K562 (cell line): ENCODE results near the gene GPR183. TPM values are rescaled to one million over a fixed set of nuclear protein-coding genes. Genes with fewer than 3 reads are reported as not detected.

Experiments used
- ATAC-seq: fragments of 200-7000 bp; cut with Tn5 transposase; 3 replicates; pipeline ENCODE4 v1.9.1; 2020; ENCODE audit warnings: moderate library complexity
- BruUV-seq: library from RNA; stranded (reverse); fragments of 400-500 nt; replicated peaks from 2 replicates; lab custom pipeline; 2021; lab: Mats Ljungman, UMichigan
- CTCF ChIA-PET: fragments of 300-600 bp; formaldehyde crosslinking; extraction: SDS; loops from one replicate; lab custom pipeline; 2021; ENCODE audit warnings: low intra/inter-chr PET ratio; lab: Yijun Ruan, JAX
- POLR2A ChIA-PET: fragments of 300-600, 350-650 bp; sonication (Branson Sonifier 250); formaldehyde crosslinking; extraction: SDS; loops from one replicate; lab custom pipeline; 2021; ENCODE audit warnings: antibody characterized with exemption, inconsistent platforms; lab: Yijun Ruan, JAX
- DNase-seq, 4 experiments: peaks; one replicate each; pipeline versions ENCODE4 v3.0.0 to v3.0.0-alpha.2; 2011 to 2018; ENCODE audit warnings: low spot score in 3 of 4, mixed read lengths in 3 of 4; ENCODE audit errors: extremely low read depth in 1 of 4
- FAIRE-seq: peaks from 2 replicates; lab custom pipeline; 2011; peaks lifted over from hg19 to GRCh38; lab: Jason Lieb, UNC
- H2AFZ ChIP-seq: 2 replicates; pipeline ENCODE4 v1.6.0; 2011; ENCODE audit warnings: low read depth, low read length, control low read depth, inconsistent platforms
- H3K27ac ChIP-seq: fragments of 200-600 bp; 3 replicates; pipeline ENCODE4 v1.8.0; 2011; ENCODE audit warnings: low read depth, mild to moderate bottlenecking, control low read depth, inconsistent platforms, low read length, moderate library complexity, mixed read lengths; ENCODE audit errors: extremely low read depth
- H3K27me3 ChIP-seq, 2 experiments: fragments of 300-600 bp in 1 of 2; 2 replicates in 1 of 2; 3 replicates in 1 of 2; pipeline versions ENCODE4 v1.6.0 to v1.8.0; 2011; ENCODE audit warnings: inconsistent platforms in 2 of 2, low read length in 2 of 2, mild to moderate bottlenecking in 1 of 2, mixed read lengths in 1 of 2, moderate library complexity in 1 of 2; ENCODE audit not compliant: control insufficient read depth in 2 of 2, insufficient read depth in 2 of 2
- H3K36me3 ChIP-seq: fragments of 300-600 bp; 3 replicates; pipeline ENCODE4 v1.8.0; 2011; ENCODE audit warnings: mild to moderate bottlenecking, low read length, inconsistent platforms; ENCODE audit not compliant: control insufficient read depth, insufficient read depth
- H3K4me1 ChIP-seq, 2 experiments: fragments of 200-600 bp in 1 of 2; replicated peaks in 1 of 2; 2 replicates in 1 of 2; 3 replicates in 1 of 2; pipeline versions ENCODE4 v1.5.1 to v1.8.0; 2011; ENCODE audit warnings: inconsistent platforms in 2 of 2, low read length in 2 of 2, mild to moderate bottlenecking in 1 of 2, mixed read lengths in 1 of 2, moderate library complexity in 1 of 2; ENCODE audit not compliant: control insufficient read depth in 2 of 2, insufficient read depth in 2 of 2
- H3K4me2 ChIP-seq: 2 replicates; pipeline ENCODE4 v1.6.1; 2011; ENCODE audit warnings: low read length, control low read depth, inconsistent platforms, mixed read lengths; ENCODE audit not compliant: insufficient read depth
- H3K4me3 ChIP-seq: fragments of 200-600 bp; sonication (generic), shearing (Covaris generic); 2 replicates; pipeline ENCODE4 v1.5.1; 2016; ENCODE audit warnings: control low read depth, inconsistent platforms
- H3K79me2 ChIP-seq: fragments of 200-600 bp; 3 replicates; pipeline ENCODE4 v1.8.0; 2011; ENCODE audit warnings: low read length, inconsistent platforms; ENCODE audit not compliant: control insufficient read depth, insufficient read depth
- H3K9ac ChIP-seq, 2 experiments: 2 replicates each; pipeline versions ENCODE4 v1.6.0 to v1.6.1; 2011; ENCODE audit warnings: low read depth in 2 of 2, low read length in 2 of 2, control low read depth in 1 of 2, inconsistent platforms in 1 of 2, mild to moderate bottlenecking in 1 of 2, mixed read lengths in 1 of 2; ENCODE audit not compliant: insufficient read depth in 1 of 2
- H3K9me1 ChIP-seq: one replicate; pipeline ENCODE4 v1.6.0; 2011; ENCODE audit warnings: inconsistent platforms, mild to moderate bottlenecking, low read length, moderate library complexity; ENCODE audit not compliant: control insufficient read depth, insufficient read depth
- H3K9me3 ChIP-seq: replicated peaks from 2 replicates; pipeline ENCODE4 v1.5.1; 2011; ENCODE audit warnings: low read depth, low read length, inconsistent platforms; ENCODE audit not compliant: control insufficient read depth, insufficient read depth
- H4K20me1 ChIP-seq: replicated peaks from 2 replicates; pipeline ENCODE4 v1.6.1; 2011; ENCODE audit warnings: low read length, inconsistent platforms, mixed read lengths; ENCODE audit not compliant: control insufficient read depth, insufficient read depth
- EP400 ChIP-seq: fragments of 450-650 bp; IDR thresholded peaks from 2 replicates; pipeline ENCODE4 v1.6.1; 2017; ENCODE audit warnings: antibody characterized with exemption, mild to moderate bottlenecking, moderate library complexity
- WGBS: fragments of 100-300 bp; shearing (Covaris generic); methylation state at CpG from one replicate; pipeline ENCODE4 v1.1.6; 2016; ENCODE audit warnings: low coverage, mixed read lengths; ENCODE audit not compliant: insufficient coverage; ENCODE audit errors: missing lambda C conversion rate; 5-methylcytosine and 5-hydroxymethylcytosine counted together
- in situ Hi-C: fragments of 300-500 bp; cut with MboI; formaldehyde crosslinking; loops from 4 replicates; pipeline ENCODE4 v1.15.0; 2018; ENCODE audit warnings: inconsistent platforms, mixed read lengths
- intact Hi-C: fragments of 100-400 bp; cut with micrococcal nuclease; formaldehyde crosslinking; loops from 2 replicates; pipeline ENCODE4 v1.14.2; 2022
- polyA plus RNA-seq, 8 experiments: library from polyadenylated mRNA; depleted of rRNA in 4 of 8; stranded (reverse) in 5 of 8; unstranded in 3 of 8; fragments of >200 nt; fragmentation: Nextera tagmentation in 2 of 8; fragmentation: Illumina TruSeq in 1 of 8; extraction: Ambion mirVana in 2 of 8; extraction: Trizol in 1 of 8; gene quantifications; 2 replicates each; pipeline versions ENCODE4 v1.2.1 to v1.2.3, GENCODE V29; 2011 to 2014; ENCODE audit warnings: inconsistent platforms in 1 of 8, missing spikeins in 1 of 8
- total RNA-seq, 7 experiments: library from RNA; depleted of rRNA in 6 of 7; stranded (reverse); fragments of >200 nt in 6 of 7; fragmentation: Illumina TruSeq in 2 of 7; extraction: Trizol in 2 of 7; gene quantifications; 2 replicates each; pipeline versions ENCODE4 v1.2.1 to v1.2.3, GENCODE V29; 2011 to 2021; ENCODE audit warnings: low replicate concordance in 1 of 7
- TF ChIP-seq, protein P1 (sequence below): sonication (generic); formaldehyde crosslinking; IDR thresholded peaks from 2 replicates; pipeline ENCODE4 v1.8.0; 2022; ENCODE audit warnings: mild to moderate bottlenecking, missing genetic modification reagents

Gene GPR183
- total and polyA plus RNA-seq, 9 of the 15 experiments (the other 6 are each of a cell fraction or from before 2014, with no cell fraction given) = 1.3 to 10.2 (median 3.7) TPM

DNA sequence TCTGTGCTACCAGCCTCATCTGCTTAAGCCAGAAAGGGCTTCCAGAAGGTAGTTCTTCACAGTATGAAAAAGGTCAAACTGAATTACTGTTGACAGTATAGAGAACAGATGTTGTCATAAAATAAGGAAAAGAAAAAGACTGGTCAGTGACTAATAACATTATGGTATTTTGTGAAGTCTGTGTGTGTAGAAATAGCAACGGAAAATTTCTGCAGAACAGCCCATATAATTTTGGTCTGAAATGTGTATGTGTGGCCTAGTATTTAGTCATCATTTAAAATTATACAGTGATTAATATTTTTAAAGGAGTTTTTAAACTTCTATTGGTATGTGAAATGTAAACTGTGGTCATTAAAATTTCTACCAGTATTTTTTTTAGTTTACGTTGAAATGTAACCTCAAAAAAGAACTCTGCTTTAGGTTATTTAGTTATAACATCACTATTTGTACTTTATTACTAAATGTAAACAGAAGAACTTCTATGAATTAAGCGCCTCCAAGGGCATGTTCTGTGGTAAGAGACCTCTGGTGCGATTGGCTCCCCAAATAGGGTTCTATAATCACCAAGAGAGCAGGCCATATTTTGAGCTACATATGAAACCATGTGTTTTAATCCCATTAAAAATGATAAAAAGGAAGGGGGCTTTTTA, 3.3 kb upstream of the GPR183 start:
- 24% methylated on average over 4 of the region's 4 CpGs for WGBS

More for the DNA sequence above, 3.3 kb upstream of the GPR183 start:
- H3K9ac ChIP-seq = no peak overlapping the region
- H3K79me2 ChIP-seq = peaks cover 36% of the 10 kb centered on the region
- H4K20me1 ChIP-seq = no peaks in the 10 kb centered on the region
- H3K4me1 ChIP-seq = peaks cover 10 to 41% of the 10 kb centered on the region in 2 experiments
- TF ChIP-seq, protein P1, sequence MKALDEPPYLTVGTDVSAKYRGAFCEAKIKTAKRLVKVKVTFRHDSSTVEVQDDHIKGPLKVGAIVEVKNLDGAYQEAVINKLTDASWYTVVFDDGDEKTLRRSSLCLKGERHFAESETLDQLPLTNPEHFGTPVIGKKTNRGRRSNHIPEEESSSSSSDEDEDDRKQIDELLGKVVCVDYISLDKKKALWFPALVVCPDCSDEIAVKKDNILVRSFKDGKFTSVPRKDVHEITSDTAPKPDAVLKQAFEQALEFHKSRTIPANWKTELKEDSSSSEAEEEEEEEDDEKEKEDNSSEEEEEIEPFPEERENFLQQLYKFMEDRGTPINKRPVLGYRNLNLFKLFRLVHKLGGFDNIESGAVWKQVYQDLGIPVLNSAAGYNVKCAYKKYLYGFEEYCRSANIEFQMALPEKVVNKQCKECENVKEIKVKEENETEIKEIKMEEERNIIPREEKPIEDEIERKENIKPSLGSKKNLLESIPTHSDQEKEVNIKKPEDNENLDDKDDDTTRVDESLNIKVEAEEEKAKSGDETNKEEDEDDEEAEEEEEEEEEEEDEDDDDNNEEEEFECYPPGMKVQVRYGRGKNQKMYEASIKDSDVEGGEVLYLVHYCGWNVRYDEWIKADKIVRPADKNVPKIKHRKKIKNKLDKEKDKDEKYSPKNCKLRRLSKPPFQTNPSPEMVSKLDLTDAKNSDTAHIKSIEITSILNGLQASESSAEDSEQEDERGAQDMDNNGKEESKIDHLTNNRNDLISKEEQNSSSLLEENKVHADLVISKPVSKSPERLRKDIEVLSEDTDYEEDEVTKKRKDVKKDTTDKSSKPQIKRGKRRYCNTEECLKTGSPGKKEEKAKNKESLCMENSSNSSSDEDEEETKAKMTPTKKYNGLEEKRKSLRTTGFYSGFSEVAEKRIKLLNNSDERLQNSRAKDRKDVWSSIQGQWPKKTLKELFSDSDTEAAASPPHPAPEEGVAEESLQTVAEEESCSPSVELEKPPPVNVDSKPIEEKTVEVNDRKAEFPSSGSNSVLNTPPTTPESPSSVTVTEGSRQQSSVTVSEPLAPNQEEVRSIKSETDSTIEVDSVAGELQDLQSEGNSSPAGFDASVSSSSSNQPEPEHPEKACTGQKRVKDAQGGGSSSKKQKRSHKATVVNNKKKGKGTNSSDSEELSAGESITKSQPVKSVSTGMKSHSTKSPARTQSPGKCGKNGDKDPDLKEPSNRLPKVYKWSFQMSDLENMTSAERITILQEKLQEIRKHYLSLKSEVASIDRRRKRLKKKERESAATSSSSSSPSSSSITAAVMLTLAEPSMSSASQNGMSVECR (CRISPR knock-in tag) = no peak
- TF ChIP-seq EP400 = 0 out of 2 replicates have a peak, but pooled peaks have one; percentile 0
- no peak overlapping the region for H3K4me3 ChIP-seq
- no peak overlapping the region for H2AFZ ChIP-seq
- ChIA-PET POLR2A (interaction anchor here (1.2 kb wide), 1 partner anchor 11 kb away, joined by 3 read pairs; no protein-coding TSS in a partner anchor), CTCF (no interaction called here)
- no peak overlapping the region for H3K4me2 ChIP-seq
- in situ Hi-C loops (no loop called here), intact Hi-C loops (no loop called here)
- no peaks in the 10 kb centered on the region for H3K27me3 ChIP-seq
- no peak for ATAC-seq
- H3K36me3 ChIP-seq = peaks cover 10% of the 10 kb centered on the region; the same call in 2 of the 3 replicates
- no TSS peak for BruUV-seq
- FAIRE-seq = no peak
- H3K9me3 ChIP-seq = no peaks in the 10 kb centered on the region
- H3K27ac ChIP-seq = peak overlapping the region; percentile 65; the same call in 2 of the 3 replicates
- H3K9me1 ChIP-seq = no peaks in the 10 kb centered on the region
- no peak for DNase-seq
